Inflammatory macrophage (primary cell): Measurements from ENCODE around the gene LRRC15.

Source experiments
- DNase-seq, 2 donors: peaks; one replicate each; pipeline ENCODE4 v3.0.0-alpha.2; 2020 to 2022
- total RNA-seq, 18 experiments: gene quantifications; one replicate each; lab custom pipeline; 2026; ENCODE audit warnings: mixed read lengths in 6 of 18, inconsistent platforms in 2 of 18; lab: John Stamatoyannopoulos, UW

The LRRC15 gene
- total RNA-seq = 0 to 0.08 (median 0) reads per million in 18 experiments

DNA sequence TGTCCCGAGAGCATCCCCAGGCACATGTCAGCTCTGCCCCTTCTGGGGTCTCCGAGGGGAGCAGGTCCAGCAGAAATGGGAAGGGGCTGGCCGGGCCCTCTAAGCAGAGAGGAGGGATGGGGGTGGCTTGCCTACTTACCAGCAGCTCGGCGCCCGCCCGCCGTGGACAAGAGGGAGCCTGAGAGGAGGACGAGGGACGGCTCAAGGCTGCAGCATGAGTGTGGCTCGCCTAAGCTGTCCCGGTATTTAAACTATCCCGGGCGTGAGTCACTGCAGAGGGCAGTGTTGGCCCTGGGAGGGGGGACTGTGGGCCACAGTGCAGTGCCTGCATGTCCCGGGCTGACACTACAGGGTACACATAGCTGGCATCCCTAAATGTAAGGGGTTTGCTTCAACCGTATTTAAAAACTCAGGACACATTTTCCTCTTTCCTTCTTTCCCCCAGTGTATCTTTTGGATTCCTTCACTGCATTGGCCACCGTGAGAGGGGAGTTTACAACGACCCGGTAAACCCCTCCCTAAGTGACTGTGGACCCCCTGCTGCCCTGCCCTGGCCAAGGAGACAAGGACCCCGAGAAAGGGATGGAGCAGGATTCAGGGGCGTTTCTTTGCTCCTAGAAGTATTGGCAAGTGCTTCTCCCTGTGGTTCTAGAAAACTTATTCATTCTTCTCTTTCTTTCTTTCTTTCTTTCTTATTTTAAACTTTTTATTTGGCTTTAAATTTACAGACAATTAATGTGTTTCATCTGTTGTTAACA lies at the start of gene LRRC15:
Gene LRRC15 (minus strand): TSS at position 222 of the 758 bp plus-strand sequence. CDS start 8,700 bp downstream, outside the sequence.
- no peak for DNase-seq

DNA sequence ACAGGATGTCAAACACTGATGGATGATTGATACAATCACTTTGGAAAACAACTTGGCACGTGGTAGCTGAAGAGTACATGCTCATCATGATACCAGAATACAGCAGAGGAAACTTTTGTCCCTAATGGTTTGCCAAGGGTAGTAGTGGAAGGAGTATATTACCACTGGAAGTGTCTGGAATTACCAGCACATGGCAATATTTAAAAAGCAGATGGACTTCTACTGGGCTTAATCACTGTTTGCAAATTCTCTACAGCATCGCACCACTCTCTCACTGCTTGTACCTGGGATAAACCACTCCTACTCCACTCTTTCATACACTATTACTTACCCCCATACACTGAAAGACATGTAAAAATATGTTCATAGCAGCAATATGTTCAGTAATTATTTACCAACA lies 49.1 kb upstream of the LRRC15 start:
- no peak for DNase-seq

DNA sequence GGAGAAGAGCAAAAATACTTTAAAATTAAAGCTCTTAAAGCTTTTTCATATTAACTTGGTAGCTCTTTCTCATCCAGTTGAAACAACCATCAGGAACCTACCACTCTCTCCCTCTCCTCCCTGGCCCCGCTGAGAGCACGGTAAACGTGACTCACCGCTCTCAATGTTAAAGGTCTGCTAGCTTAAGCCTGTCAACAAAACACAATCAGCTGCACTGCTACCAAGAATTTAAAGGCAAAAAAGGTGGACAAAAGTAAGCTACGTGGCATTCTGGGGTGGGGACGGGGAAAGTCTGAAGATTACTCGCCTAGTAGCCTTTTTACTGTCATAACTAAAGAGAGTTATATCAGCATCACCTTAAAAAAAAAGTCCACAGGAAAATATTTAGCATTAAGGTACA lies 37.9 kb upstream of the LRRC15 start:
- DNase-seq = no peak

DNA sequence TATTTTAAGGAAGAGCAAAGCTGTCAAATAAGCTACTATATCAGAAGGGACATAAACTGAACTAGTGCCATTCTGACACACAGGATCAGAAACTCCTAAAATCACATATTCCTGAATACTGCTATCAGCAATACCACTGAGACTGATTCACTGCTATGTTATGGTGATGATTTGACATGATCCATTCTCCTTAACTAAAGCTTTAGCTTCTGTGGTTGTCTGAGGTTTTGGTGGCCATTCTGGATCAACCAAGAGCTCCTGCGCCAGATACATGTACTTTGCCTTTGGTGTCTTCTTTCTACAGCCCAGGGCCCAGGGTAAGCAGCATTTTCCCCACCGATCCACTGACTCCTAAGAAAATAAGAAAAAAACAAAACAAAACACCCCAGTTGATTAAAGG lies 36.2 kb upstream of the LRRC15 start:
- no peak for DNase-seq

DNA sequence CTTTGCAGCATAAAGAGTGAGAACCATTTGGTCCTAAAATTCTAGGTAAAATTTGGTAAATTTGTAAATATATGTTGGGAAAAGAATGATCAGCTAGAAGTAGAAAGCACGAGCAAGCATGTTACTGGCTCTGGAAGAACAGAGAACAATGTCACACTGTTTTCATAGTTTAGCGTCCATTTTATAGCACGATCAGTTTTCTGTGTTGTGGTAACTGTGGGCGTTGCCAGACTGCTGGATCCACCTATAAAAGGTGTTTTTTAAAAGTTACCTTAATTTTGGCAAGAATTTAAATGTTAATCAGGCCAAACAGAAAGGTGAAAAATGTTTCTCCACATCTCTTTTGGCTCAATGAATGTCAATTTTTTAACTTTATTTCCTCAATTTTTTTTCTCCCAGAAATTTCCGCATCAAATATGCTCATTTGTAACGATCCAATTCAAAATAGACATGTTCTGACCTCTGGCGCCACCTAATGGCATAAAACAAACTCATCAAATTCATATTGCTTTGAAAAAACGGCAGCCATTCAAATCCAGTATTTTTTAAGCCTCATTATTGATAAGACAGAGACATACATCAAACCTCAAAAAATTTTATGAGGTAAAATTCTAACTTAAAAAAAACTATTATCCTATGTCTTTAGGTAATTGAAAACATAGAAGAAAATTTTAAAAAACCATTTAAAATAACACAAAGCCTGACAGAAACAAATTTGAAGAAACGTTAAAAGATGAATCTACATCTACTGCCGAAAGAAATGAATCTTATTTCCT lies 35.0 kb upstream of the LRRC15 start:
- DNase-seq = peak; percentile 45 to 48

DNA sequence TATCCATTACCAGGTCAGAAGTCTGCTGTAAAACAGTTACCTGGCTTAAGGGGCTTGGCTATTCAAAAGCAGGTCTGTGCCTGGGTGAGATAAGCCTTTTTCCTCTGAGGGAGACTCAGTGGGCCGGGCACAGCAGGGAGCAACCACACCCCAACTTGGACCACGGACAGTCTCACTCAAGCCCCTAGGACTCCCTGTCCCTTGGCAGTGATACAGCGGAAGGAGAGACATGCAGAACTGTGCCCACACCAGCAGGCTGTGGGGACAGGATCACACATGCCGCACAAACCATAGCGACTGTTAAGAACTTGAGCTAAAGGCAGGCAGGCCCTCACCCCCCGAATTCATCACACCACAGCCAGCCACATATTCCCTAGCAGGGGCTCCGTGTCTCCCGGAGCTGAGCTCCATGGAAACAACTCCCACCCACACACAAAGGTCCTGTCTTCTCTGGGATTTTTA lies 32.4 kb upstream of the LRRC15 start:
- no peak for DNase-seq

DNA sequence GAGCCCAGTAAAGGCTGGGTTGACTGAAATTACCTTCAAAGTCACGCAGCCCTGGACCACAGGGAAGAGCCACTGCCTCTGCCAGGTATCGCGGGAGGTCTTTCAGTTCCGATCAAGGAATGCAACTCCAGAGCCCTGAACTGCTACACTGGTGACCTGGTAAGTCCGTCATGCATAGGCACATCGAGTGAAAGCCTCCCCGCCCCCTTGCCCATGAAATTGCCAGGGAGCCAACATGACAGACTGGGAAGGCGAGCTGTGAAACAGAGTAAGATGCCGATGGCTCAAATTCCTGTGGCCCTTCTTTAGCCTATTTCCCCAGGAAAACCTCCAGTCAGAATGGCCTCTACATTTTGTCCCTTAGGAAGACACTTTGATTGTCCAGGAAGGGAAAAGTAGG lies 31.8 kb upstream of the LRRC15 start:
- no peak for DNase-seq

DNA sequence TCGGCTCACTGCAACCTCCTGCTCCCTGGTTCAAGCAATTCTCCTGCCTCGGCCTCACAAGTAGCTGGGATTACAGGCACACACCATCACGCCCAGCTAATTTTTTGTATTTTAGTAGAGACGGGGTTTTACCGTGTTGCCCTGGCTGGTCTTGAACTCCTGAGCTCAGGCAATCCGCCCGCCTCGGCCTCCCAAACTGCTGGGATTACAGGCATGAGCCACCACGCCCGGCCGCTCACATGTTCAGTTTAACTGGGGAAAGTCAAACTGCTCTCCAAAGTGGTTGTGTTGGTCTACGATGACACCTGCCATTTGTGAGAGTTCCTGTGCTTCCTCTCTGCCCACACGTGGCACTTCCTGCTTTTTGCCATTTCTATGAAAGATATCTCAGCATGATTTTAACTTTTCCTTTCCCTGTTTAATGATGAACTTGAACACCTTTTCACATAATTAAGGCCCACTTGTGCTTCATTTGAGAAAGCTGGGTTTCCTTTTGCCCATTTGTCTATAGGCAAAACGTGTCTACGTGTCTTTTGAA lies 30.4 kb upstream of the LRRC15 start:
- DNase-seq = peak in 1 of 2 donors; percentile 34

DNA sequence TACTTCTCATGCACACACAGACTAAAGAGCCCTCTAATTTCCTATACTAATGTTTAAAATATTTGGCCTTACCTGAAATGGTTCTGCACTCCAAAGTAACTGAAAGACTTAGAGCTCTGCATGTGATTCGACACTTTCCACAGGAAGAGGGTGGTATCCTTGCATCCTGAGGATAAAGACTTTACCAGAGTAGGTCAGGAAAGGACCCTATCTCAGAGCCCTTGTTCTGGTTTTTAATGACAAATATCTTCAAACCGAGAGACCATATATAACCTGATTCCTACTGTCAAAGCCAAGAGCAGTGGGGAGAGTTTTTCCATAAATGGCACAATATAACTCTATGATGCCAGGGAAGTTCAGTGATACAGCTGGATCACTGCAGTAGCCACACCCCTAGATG lies 29.6 kb upstream of the LRRC15 start, which contains the start of gene GP5:
Gene GP5 (minus strand): TSS at position 101 of the 400 bp plus-strand sequence. CDS start 984 bp downstream, outside the sequence.
- no peak for DNase-seq

DNA sequence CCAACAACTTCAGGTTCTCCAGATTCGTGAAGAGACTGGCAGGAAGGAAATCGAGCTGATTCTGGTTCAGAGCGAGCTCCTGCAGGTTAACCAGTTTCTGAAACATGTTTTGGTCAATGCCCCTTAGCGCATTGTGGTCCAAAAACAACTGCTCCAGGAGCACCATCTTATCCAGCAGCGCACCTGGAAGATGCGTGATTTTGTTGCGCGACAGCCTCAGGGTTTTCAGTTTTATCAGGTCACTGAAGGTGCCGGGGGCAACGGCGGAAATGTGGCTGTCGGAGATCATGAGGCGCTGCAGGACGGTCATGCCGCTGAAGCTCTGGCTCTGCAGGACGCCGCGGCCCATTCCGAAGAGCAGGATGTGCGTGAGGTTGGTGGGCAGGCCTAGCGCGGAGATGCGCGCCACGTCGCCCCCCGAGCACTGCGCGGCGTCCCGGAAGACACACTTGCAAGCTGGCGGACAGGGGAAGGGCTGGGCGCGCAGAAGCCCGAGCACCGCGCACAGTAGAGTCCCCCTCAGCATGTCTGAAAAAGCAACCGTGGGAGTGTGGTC lies 28.3 kb upstream of the LRRC15 start:
- no peak for DNase-seq

DNA sequence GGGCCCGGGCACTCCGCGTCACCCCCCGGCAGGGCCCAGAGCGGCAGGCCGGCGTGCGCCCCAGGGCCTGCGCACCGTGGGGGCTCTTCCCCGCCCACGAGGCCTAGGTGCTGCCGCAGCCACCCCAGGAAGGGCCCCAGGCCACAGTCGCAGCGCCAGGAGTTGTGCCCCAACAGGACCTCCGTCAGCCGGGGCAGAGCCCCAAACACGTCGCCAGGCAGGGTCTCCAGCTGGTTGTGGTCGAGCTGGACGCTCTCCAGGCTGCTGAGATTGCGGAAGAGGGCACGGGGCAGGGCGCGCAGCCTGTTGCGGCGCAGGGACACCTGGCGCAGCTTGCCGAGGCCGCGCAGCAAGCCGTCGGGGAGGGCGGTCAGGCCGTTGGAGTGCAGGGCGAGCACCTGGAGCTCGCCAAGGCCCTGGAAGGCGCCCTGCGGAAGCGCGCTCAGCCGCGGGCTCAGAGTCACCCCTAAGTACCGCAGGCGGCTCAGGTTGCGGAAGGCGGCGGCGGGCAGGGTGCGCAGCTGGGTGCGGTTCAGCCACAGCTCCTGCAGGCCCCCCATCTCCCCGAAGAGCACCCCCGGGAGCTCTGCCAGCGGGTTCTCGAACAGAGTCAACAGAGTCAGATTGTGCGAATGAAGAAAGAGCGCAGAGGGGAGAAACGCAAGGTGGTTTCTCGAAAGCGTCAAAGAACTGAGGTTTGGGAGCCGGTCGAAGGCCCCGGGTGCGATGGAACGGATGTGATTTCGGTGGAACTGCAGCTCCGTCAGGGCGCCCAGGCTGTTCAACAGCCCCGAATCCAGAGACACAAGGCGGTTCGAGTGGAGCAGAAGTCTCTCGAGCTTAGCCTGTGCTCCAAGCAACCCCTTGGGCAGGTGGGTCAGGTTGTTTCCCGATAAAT lies 27.6 kb upstream of the LRRC15 start:
- DNase-seq = no peak

DNA sequence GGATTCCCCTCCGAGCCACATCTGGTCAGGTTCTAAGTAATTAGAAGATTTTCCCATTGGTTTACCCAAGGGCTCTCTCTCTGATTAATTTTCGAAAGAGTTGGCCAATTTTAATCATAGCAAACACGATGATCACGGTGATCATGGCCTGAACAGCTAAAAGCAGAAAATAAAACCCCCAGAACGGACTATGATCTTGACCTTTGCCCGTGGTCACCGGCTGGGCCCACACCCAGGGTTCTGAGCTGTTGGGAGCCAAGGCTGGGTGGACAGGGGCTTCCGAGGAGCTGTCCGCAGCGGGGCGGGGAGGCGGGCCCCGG lies 27.0 kb upstream of the LRRC15 start:
- DNase-seq = no peak

DNA sequence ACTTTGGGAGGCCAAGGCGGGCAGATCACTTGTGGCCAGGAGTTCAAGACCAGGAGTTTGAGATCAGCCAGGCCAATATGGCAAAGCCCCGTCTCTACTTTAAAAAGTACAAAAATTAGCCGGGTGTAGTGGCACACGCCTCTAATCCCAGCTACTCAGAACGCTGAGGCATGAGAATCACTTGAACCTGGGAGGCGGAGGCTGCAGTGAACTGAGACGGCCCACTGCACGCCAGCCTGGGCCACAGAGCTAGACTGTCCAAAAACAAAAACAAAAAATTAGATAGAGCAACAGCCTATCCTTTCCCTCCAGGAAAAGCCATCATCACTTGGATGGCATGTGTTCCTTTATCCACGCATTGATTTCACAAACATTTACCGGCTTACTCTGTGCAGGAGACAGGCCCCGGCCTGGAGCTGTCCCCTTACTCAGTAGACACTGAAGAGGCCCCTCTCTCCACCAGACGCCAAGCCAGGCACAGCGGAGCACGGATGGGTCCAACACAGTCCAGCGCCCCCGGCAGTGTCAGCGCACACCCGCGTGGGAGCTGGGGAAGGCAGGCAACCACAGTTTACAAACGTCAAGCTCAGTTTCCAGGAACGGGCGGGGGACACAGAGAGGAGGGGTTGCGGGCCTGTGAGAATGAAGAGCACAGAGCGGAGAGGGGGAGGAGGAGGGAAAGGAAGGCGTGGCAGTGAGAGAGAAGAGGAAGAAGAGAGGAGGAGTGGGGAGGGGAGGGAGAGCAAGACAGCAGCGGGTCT lies 26.4 kb upstream of the LRRC15 start:
- DNase-seq = no peak

DNA sequence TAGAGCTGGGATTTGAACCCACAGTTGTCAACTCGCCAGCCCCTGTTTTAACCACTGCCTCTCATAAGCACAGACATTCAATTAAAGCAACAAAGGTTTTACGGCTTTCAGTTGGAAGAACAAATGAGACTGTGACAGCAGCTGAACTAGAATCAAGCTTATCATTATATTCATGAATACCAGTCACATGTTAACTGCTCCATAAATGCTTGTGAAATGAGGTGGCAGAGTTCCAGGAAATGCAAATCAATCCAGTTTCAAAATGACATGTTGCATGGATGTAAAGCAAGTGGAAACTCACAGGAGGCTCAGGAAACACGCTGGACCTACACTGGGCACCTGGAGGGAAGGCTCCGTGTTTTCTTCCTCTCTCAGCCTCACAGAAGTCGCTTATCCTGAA lies 25.7 kb upstream of the LRRC15 start:
- DNase-seq = no peak

DNA sequence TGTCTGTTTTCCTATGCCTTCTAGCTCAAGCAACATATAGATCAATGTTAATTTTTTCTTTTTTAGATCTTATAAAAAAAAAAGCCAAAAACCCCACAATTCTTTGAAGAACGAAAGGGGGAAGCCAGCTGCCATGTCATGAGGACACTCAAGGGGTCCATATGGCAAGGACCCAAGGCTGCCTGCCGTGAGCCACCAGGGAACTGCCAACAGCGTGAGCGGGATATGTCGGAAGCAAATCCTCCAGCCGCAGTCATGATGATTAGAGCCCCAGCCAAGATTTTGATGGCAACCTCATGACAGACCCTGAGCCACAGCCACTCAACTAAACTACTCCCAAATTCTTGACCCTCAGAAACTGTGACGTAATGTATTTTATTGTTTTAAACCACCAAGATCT lies 23.0 kb upstream of the LRRC15 start:
- DNase-seq = no peak

DNA sequence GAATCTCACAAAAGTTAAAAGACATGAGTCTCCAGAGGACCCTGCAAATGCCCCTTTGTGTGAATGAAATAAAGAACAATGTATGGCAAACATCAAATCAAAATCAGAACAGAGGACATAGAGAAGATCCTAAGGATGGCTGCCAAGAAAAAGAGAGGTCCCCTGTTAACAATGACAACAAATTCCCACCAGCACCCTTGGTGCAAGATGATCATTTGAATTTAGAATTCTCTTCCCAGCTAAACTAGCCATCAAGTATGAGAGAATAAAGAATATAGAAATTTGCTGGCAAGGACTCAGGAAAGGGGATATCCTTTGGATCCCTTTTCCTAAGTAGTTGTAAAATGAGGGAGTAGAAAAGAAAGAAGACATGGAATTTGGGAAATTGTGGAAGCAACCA lies 21.3 kb upstream of the LRRC15 start:
- DNase-seq = no peak

DNA sequence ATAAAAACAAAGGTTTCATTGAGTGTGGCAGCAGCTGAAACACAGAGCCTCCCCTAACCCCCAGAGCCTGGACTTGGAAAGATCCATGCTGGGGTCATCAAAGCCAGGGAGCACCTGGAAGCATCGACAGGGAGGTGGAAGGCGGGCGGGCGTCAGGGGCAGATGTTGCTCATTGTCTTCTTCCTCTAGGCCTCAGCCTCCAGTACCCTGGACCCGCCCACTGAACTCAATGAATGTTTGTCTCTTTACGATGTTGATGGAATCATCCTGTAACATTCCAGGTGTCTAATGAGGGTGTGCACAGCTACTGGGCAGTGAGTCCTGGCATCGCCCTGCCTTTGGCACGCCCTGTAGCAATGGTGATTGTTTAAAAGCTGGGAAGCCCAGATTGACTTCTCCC lies 19.7 kb upstream of the LRRC15 start:
- DNase-seq = no peak

DNA sequence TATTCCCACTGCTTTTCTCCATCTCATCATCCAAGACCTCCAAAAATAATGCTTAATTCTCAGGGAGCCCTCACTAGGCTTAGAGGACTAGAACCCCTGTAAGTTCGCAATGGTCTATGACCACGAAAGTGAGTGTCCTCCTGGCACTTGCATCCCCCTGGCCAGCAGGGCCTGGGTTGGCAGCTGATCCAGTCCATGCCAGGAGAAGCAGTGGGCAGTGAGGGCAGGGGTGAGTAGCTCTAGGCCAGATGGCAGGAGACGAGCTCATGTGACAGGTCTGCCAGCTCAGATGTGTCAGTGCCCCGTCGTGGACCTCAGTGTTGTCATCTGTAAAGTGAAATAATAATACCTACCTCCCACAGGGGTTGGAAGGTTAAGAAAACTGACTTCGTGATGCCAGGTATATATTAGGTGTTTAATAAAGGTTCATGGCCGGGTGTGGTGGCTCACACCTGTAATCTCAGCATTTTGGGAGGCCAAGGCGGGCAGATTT lies 18.4 kb upstream of the LRRC15 start:
- no peak for DNase-seq

DNA sequence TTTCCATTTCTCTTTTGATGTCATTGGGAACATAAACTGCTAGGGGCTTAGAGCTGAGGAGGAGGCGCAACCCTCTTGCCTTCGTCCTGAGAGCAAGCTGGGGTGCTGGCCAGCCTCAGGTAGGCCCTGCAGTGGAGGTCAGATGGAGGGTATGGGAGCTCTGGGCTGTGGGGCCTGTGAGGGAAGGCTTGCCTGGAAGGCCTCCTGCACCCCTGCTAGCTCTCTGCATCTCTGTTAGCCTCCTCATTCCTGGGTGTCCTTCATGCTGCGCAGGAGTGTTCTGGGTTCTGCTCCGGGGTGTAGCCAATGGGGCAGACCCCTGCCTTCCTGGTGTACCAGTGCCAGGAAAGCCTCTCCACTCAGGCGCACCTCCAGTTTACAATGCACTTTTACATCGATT lies 17.7 kb upstream of the LRRC15 start:
- no peak for DNase-seq

DNA sequence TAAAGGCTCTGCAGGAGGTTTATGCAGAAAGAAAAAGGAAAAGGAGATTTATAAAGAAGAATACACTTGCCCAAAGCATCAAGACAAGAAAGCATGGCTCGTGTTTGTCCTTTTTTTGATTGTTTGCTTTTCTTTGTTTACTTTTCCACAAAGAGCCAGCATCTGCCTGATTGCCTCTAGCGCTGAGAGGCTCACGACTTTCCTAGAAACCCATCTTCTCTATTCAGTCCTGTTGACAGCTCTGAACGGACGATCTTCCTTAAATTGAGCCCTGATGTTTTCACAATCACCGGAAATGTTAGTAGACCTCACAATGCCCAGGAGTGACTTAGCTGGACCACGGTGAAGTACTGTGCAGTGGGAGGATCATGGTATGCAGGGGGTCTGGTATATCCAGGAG lies 17.1 kb upstream of the LRRC15 start:
- no peak for DNase-seq

DNA sequence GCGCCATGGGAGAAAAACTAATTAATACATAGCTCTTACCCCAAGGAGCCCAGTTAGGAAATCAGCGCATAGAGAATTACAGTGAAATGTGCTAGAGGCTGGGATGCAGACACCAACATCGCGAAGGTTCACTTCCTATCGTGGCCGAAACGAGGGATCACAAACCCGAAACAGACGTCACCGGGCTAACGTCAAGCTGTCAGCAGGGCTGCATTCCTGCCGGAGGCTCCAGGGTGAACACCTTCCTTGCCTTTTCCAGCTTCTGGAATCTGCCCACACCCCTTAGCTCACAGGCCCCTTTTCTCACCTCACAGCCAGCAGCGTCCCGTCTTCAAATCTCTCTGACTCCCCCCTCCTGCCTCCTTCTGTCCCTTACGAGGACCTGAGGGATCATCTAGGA lies 16.5 kb upstream of the LRRC15 start:
- DNase-seq = no peak
